ENCODE measurements around the gene TGFBR3.

Gene TGFBR3

GRCh38 chr1:91885716-91886506 lies at the start of gene TGFBR3:
Gene TGFBR3 (minus strand): TSS chr1:91886151. CDS start chr1:91861531, 24,620 bp downstream.
- in situ Hi-C loops (cut with HindIII; ENCODE audit: low pct_ligation_motif_present, low sequenced_read_pairs), result no loop called here
- peak within 1 kb of the TSS; percentile 79 for H3K4me3 ChIP-seq (ENCODE audit: low read depth, low read length)
- TF ChIP-seq CTCF (IDR thresholded peaks at IDR 0.05; ENCODE audit: low read depth, low read length, missing control alignments), result peak; percentile 65
- no peaks in the 10 kb centered on the region for H3K27me3 ChIP-seq (replicated peaks)
- peak within 1 kb of the TSS; percentile 38 for H3K27ac ChIP-seq
- DNase-seq, result peak; percentile 73
- H3K36me3 ChIP-seq (replicated peaks), result no peaks in the 10 kb centered on the region

DNA sequence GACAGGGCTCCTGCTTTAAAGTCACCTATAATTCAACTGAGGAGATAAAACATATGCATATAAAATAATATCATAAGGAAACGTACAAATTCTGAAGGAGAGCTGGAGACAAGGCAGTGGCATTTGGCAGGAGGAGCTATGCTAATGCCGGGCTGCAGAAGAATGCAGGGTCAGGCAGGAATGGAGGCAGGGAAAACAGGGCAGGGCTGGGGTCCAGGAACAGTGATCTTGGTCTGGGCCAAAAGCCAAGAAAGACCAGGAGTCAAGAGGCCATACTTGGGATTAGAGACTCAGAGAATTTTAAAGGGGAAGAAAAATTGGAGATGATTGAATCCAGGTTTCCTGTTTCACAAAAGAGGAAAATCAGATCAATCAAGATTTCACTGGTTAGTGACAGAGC lies 43.3 kb upstream of the TGFBR3 start:
- DNase-seq, result no peak
- no peak for TF ChIP-seq CTCF (IDR thresholded peaks at IDR 0.05; ENCODE audit: low read depth, low read length, missing control alignments)
- Histone ChIP-seq H3K27me3 (replicated peaks) (no peaks in the 10 kb centered on the region), H3K4me3 (ENCODE audit: low read depth, low read length) (no peak overlapping the region), H3K36me3 (replicated peaks) (no peaks in the 10 kb centered on the region), H3K27ac (no peak overlapping the region)
- in situ Hi-C loops (cut with HindIII; ENCODE audit: low pct_ligation_motif_present, low sequenced_read_pairs), result no loop called here

DNA sequence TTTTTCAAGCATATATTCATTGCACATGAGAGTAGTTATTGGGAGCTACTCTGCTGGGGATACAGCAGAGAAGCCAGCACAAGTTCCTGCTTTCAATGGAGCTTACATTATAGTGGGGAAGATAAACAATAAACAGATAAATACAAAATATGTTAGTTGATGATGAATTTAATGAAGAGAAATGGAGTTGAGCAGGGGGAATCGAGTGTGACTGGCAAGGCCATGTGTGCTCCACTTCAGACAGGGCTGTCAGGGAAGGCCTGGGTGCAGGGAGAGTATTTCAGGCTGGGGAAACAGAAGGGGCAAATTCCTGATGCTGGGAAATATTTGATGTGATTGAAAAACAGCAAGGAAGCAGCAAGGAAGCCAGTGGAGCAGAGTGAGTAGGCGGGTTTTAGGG lies 42.1 kb upstream of the TGFBR3 start:
- no peak for TF ChIP-seq CTCF (IDR thresholded peaks at IDR 0.05; ENCODE audit: low read depth, low read length, missing control alignments)
- Histone ChIP-seq H3K4me3 (ENCODE audit: low read depth, low read length) (no peak overlapping the region), H3K36me3 (replicated peaks) (no peaks in the 10 kb centered on the region), H3K27me3 (replicated peaks) (no peaks in the 10 kb centered on the region), H3K27ac (no peak overlapping the region)
- in situ Hi-C loops (cut with HindIII; ENCODE audit: low pct_ligation_motif_present, low sequenced_read_pairs), result no loop called here
- DNase-seq, result no peak

DNA sequence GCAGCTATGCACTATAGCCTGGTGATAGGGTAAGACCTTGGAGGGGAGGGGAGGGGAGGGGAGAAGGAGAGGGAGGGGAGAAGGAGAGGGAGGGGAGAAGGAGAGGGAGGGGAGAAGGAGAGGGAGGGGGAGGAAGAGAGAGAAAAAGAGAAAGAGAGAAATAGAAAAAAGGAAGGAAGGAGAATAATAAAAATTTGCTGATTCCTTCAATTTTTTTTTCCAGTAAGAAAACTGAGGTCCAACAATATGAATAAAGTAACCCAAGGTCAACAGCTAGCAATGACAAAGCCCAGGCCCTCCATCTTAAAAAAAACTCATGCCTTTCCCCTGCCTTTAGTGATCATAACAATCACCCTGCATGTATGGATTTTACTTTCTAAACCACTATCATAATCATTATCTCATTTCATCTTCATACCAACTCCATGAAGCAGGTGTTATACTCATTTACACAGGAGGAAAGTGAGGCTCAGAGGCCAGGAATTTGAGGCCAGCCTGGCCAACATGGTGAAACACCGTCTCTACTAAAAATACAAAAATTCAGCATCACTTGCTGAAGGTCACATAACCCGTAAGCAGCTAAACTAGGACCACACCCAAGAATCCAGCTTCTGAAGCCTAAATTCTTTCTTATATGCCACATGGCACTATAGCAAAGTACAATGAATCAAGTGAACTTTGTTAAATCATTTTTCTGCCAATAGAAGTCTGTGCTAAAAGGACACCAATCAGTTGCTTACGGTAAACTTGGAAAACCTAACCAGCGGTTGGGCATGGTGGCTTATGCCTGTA lies 39.9 kb upstream of the TGFBR3 start:
- Histone ChIP-seq H3K27me3 (replicated peaks) (no peaks in the 10 kb centered on the region), H3K36me3 (replicated peaks) (no peaks in the 10 kb centered on the region), H3K4me3 (ENCODE audit: low read depth, low read length) (no peak overlapping the region), H3K27ac (no peak overlapping the region)
- in situ Hi-C loops (cut with HindIII; ENCODE audit: low pct_ligation_motif_present, low sequenced_read_pairs), result no loop called here
- DNase-seq, result no peak
- TF ChIP-seq CTCF (IDR thresholded peaks at IDR 0.05; ENCODE audit: low read depth, low read length, missing control alignments), result no peak

GRCh38 chr1:91924146-91924545 lies 38.2 kb upstream of the TGFBR3 start:
- Histone ChIP-seq H3K27me3 (replicated peaks) (no peaks in the 10 kb centered on the region), H3K36me3 (replicated peaks) (no peaks in the 10 kb centered on the region), H3K27ac (no peak overlapping the region), H3K4me3 (ENCODE audit: low read depth, low read length) (no peak overlapping the region)
- in situ Hi-C loops (cut with HindIII; ENCODE audit: low pct_ligation_motif_present, low sequenced_read_pairs), result no loop called here
- peak; percentile 35 for DNase-seq
- no peak for TF ChIP-seq CTCF (IDR thresholded peaks at IDR 0.05; ENCODE audit: low read depth, low read length, missing control alignments)
